Endodermal cell (in vitro differentiated cells): Measurements from ENCODE around the gene STAT2. TPM values are rescaled to one million over a fixed set of nuclear protein-coding genes. Genes with fewer than 3 reads are reported as not detected.

Experiments used
- DNase-seq: peaks from one replicate; pipeline ENCODE4 v3.0.0-alpha.2; 2017
- H3K27ac ChIP-seq: 2 replicates; pipeline ENCODE4 v1.5.1; 2013; ENCODE audit warnings: mild to moderate bottlenecking, low read depth, low read length, moderate library complexity
- H3K27me3 ChIP-seq: 2 replicates; pipeline ENCODE4 v1.6.1; 2013; ENCODE audit warnings: mild to moderate bottlenecking, low read length, moderate library complexity; ENCODE audit not compliant: insufficient read depth, control insufficient read depth, poor library complexity, severe bottlenecking
- H3K36me3 ChIP-seq: 2 replicates; pipeline ENCODE4 v1.7.0; 2013; ENCODE audit warnings: mild to moderate bottlenecking, low read length, moderate library complexity; ENCODE audit not compliant: control insufficient read depth, insufficient read depth
- H3K4me1 ChIP-seq: one replicate; pipeline ENCODE4 v1.7.0; 2013; ENCODE audit warnings: low read length; ENCODE audit not compliant: control insufficient read depth, insufficient read depth
- H3K4me3 ChIP-seq: 2 replicates; pipeline ENCODE4 v1.5.1; 2013; ENCODE audit warnings: mild to moderate bottlenecking, low read length, moderate library complexity
- H3K9ac ChIP-seq: 2 replicates; pipeline ENCODE4 v1.6.1; 2013; ENCODE audit warnings: mild to moderate bottlenecking, low read length, moderate library complexity; ENCODE audit not compliant: poor library complexity, severe bottlenecking; ENCODE audit errors: extremely low read depth
- H3K9me3 ChIP-seq: 2 replicates; pipeline ENCODE4 v1.6.1; 2013; ENCODE audit warnings: mild to moderate bottlenecking, low read length, moderate library complexity; ENCODE audit not compliant: control insufficient read depth
- H3K27ac Mint-ChIP-seq: 2 replicates; pipeline ENCODE4 v1.8.0; 2020; ENCODE audit warnings: mixed read lengths
- H3K27me3 Mint-ChIP-seq: 2 replicates; pipeline ENCODE4 v1.8.0; 2021; ENCODE audit warnings: mild to moderate bottlenecking, mixed read lengths; ENCODE audit not compliant: insufficient read depth
- H3K36me3 Mint-ChIP-seq: 2 replicates; pipeline ENCODE4 v1.8.0; 2020; ENCODE audit warnings: low read depth, mixed read lengths
- H3K4me1 Mint-ChIP-seq: 2 replicates; pipeline ENCODE4 v1.8.0; 2020; ENCODE audit warnings: mixed read lengths
- H3K4me3 Mint-ChIP-seq: 2 replicates; pipeline ENCODE4 v1.8.0; 2020; ENCODE audit warnings: mild to moderate bottlenecking, moderate library complexity, mixed read lengths
- H3K9me3 Mint-ChIP-seq: 2 replicates; pipeline ENCODE4 v1.8.0; 2020; ENCODE audit warnings: mild to moderate bottlenecking, mixed read lengths
- WGBS, 2 experiments: methylation state at CpG; one replicate each; pipeline versions ENCODE4 v1.1.5 to v1.1.7; 2013; ENCODE audit warnings: missing lambda C conversion rate in 2 of 2, mixed read lengths in 1 of 2; ENCODE audit not compliant: insufficient coverage in 1 of 2, insufficient read length in 1 of 2; 5-methylcytosine and 5-hydroxymethylcytosine counted together
- total RNA-seq, 2 donors: library from RNA; stranded (reverse); fragmentation: NEBNext Ultra II Directional in 1 of 2; extraction: Animal tissue kit (Norgen Biotek cat#: 25700) in 1 of 2; gene quantifications; 2 replicates in 1 of 2; 3 replicates in 1 of 2; pipeline ENCODE4 v1.2.1, GENCODE V29; 2021
- TF ChIP-seq, protein P1 (sequence below): fragments of 200-600 bp; sonication (generic); conservative IDR thresholded peaks from 2 replicates; pipeline ENCODE4 v1.5.0; 2021; ENCODE audit warnings: antibody characterized with exemption, mild to moderate bottlenecking

The STAT2 gene
- total RNA-seq, 2 donors from 2014 or later: 107 to 112 TPM

DNA sequence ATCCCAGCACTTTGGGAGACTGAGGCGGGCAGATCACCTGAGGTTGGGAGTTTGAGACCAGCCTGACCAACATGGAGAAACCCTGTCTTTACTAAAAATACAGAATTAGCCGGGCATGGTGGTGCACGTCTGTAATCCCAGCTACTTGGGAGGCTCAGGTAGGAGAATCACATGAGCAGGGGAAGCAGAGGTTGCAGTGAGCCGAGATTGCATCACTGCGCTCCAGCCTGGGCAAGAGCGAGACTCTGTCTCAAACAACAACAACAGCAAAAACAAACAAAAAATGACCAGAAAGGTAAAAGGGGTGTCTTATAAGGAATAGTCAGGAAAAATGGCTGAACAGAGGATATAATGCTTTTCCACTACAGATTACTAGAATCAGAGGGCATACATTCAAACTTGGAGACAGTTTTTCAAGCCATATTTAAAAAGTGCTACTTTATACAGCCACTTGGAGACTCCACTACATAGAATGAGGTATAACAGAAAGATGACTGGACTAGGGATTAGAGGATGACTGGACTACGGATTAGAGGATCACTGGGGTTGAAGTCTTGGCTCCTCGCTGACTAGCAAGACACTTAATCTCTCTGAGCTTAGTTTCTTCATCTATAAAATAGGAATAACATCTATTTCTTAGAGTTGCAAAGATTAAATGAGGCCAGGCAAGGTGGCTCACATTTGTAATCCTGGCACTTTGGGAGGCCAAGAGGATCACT is 54.9 kb downstream of the STAT2 start:
- no peak overlapping the region for H3K9ac ChIP-seq
- peaks cover 9% of the 10 kb centered on the region for H3K4me1 ChIP-seq
- Mint-ChIP-seq H3K27ac (no peak overlapping the region), H3K4me1 (peaks cover 17% of the 10 kb centered on the region), H3K4me3 (no peak overlapping the region), H3K9me3 (no peaks in the 10 kb centered on the region), H3K27me3 (no peaks in the 10 kb centered on the region), H3K36me3 (peaks cover 35% of the 10 kb centered on the region)
- H3K9me3 ChIP-seq: no peaks in the 10 kb centered on the region
- DNase-seq: no peak
- peaks cover 47% of the 10 kb centered on the region for H3K36me3 ChIP-seq
- no peaks in the 10 kb centered on the region for H3K27me3 ChIP-seq
- no peak overlapping the region for H3K27ac ChIP-seq
- TF ChIP-seq, protein P1, sequence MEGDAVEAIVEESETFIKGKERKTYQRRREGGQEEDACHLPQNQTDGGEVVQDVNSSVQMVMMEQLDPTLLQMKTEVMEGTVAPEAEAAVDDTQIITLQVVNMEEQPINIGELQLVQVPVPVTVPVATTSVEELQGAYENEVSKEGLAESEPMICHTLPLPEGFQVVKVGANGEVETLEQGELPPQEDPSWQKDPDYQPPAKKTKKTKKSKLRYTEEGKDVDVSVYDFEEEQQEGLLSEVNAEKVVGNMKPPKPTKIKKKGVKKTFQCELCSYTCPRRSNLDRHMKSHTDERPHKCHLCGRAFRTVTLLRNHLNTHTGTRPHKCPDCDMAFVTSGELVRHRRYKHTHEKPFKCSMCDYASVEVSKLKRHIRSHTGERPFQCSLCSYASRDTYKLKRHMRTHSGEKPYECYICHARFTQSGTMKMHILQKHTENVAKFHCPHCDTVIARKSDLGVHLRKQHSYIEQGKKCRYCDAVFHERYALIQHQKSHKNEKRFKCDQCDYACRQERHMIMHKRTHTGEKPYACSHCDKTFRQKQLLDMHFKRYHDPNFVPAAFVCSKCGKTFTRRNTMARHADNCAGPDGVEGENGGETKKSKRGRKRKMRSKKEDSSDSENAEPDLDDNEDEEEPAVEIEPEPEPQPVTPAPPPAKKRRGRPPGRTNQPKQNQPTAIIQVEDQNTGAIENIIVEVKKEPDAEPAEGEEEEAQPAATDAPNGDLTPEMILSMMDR: no peak
- 78 to 90% methylated on average over 3 to 5 of the region's 8 CpGs for WGBS, 2 experiments
- H3K4me3 ChIP-seq: no peak overlapping the region

DNA sequence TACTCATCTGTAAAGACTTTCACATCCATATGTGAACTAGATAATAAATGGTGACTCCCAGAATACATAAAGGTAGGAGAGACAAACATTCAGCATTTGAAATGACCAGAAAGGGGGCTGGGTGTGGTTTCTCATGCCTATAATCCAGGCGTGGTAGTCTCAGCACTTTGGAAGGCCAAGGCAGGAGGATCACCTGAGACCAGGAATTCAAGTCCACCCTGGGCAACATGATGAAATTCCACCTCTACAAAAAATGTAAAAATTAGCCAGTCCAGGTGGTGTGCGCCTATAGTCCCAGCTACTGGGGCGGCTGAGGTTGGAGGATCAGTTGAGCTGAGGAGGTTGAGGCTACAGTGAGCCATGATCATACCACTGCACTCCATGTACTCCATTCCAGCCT is 55.6 kb downstream of the STAT2 start:
- Histone ChIP-seq H3K27ac (no peak overlapping the region), H3K9ac (no peak overlapping the region), H3K9me3 (no peaks in the 10 kb centered on the region), H3K36me3 (peaks cover 41% of the 10 kb centered on the region), H3K27me3 (no peaks in the 10 kb centered on the region), H3K4me1 (peaks cover 9% of the 10 kb centered on the region), H3K4me3 (no peak overlapping the region)
- Mint-ChIP-seq H3K27me3 (no peaks in the 10 kb centered on the region), H3K4me1 (peaks cover 17% of the 10 kb centered on the region), H3K36me3 (peaks cover 29% of the 10 kb centered on the region), H3K9me3 (no peaks in the 10 kb centered on the region), H3K4me3 (no peak overlapping the region), H3K27ac (no peak overlapping the region)
- TF ChIP-seq, protein P1: no peak
- DNase-seq: no peak
- WGBS, 2 experiments: 99 to 100% methylated on average over 3 of the region's 3 CpGs

DNA sequence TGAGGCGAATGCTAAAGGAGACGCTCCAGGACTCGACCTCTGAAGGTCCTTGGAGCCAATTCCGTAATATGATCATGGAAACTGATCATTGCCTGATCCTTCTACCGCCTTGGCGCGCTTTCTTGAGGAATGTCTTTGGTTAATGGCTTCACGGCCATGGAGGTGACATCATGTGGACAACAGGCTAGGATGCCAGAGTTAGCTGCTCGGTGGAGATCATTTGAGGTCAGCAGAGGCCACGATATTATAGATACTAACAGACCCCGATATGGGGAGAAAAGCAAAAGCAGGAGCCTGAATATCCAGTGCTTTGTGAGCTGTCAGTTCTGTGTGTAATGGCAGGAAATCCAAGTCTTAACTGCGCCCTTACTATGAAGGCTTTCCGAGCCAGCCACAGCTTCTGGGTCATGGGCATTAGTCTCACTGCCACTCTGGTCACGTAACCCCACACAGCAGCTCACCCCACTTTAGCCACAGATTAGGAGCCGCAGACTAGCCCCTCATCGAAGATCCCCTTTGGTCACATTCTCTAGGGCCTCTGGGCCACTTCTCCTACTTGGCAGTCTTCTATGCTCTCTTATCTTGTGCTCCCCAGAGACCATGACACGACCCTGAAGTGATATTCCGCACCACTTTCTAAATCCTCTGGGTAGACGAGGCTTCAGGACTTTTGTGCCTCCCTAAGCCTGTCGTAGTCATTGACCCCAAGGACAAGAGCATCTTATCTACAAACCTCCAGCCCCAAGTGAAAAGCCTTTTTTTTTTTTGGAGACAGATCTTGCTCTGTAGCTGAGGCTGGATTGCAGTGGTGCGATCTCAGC is 59.1 kb downstream of the STAT2 start:
- H3K9ac ChIP-seq: peak overlapping the region; percentile 18
- WGBS, 2 experiments: 66 to 69% methylated on average over 18 to 21 of the region's 21 CpGs
- DNase-seq: no peak

More for the DNA sequence above, 59.1 kb downstream of the STAT2 start:
- Mint-ChIP-seq H3K27me3 (no peaks in the 10 kb centered on the region), H3K36me3 (peaks cover 21% of the 10 kb centered on the region), H3K27ac (peak overlapping the region; percentile 97), H3K4me1 (peaks cover 25% of the 10 kb centered on the region), H3K4me3 (peak overlapping the region; percentile 88), H3K9me3 (no peaks in the 10 kb centered on the region)
- no peaks in the 10 kb centered on the region for H3K27me3 ChIP-seq
- H3K36me3 ChIP-seq: peaks cover 42% of the 10 kb centered on the region
- TF ChIP-seq, protein P1: no peak
- peak overlapping the region; percentile 94 for H3K4me3 ChIP-seq
- H3K4me1 ChIP-seq: peaks cover 9% of the 10 kb centered on the region
- no peaks in the 10 kb centered on the region for H3K9me3 ChIP-seq
- peak overlapping the region; percentile 56 for H3K27ac ChIP-seq
